Subcutaneous adipose tissue (tissue), 4 donors: Measurements from ENCODE around the gene AMN. TPM values are rescaled to one million over a fixed set of nuclear protein-coding genes. Genes with fewer than 3 reads are reported as not detected.

ENCODE experiments used
- total RNA-seq, 4 donors: library from RNA; depleted of rRNA; stranded (reverse); fragments of >200 nt; gene quantifications; one replicate each; pipeline ENCODE4 v1.1.0, GENCODE V29; 2016
- TF ChIP-seq, protein P1 (sequence below): fragments of 450-650 bp; IDR thresholded peaks from one replicate; pipeline ENCODE4 v1.5.1; 2016; ENCODE audit warnings: low read depth, mild to moderate bottlenecking, control low read depth, antibody characterized with exemption, moderate library complexity

Gene AMN
- total RNA-seq, 4 donors from 2014 or later: 0.66 to 1.9 TPM; not detected in 2

DNA sequence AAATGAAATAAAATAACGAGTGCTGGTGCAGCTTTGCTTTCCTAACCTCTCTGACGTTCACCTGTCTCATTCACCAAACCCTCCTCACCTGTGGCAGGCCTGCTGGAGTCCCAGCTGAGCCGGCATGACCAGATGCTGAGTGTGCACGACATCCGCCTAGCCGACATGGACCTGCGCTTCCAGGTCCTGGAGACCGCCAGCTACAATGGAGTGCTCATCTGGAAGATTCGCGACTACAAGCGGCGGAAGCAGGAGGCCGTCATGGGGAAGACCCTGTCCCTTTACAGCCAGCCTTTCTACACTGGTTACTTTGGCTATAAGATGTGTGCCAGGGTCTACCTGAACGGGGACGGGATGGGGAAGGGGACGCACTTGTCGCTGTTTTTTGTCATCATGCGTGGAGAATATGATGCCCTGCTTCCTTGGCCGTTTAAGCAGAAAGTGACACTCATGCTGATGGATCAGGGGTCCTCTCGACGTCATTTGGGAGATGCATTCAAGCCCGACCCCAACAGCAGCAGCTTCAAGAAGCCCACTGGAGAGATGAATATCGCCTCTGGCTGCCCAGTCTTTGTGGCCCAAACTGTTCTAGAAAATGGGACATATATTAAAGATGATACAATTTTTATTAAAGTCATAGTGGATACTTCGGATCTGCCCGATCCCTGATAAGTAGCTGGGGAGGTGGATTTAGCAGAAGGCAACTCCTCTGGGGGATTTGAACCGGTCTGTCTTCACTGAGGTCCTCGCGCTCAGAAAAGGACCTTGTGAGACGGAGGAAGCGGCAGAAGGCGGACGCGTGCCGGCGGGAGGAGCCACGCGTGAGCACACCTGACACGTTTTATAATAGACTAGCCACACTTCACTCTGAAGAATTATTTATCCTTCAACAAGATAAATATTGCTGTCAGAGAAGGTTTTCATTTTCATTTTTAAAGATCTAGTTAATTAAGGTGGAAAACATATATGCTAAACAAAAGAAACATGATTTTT, 17.1 kb upstream of the AMN start:
- TF ChIP-seq, protein P1, sequence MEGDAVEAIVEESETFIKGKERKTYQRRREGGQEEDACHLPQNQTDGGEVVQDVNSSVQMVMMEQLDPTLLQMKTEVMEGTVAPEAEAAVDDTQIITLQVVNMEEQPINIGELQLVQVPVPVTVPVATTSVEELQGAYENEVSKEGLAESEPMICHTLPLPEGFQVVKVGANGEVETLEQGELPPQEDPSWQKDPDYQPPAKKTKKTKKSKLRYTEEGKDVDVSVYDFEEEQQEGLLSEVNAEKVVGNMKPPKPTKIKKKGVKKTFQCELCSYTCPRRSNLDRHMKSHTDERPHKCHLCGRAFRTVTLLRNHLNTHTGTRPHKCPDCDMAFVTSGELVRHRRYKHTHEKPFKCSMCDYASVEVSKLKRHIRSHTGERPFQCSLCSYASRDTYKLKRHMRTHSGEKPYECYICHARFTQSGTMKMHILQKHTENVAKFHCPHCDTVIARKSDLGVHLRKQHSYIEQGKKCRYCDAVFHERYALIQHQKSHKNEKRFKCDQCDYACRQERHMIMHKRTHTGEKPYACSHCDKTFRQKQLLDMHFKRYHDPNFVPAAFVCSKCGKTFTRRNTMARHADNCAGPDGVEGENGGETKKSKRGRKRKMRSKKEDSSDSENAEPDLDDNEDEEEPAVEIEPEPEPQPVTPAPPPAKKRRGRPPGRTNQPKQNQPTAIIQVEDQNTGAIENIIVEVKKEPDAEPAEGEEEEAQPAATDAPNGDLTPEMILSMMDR: no peak

GRCh38 chr14:102906616-102907302, 15.7 kb upstream of the AMN start:
- TF ChIP-seq, protein P1: no peak

DNA sequence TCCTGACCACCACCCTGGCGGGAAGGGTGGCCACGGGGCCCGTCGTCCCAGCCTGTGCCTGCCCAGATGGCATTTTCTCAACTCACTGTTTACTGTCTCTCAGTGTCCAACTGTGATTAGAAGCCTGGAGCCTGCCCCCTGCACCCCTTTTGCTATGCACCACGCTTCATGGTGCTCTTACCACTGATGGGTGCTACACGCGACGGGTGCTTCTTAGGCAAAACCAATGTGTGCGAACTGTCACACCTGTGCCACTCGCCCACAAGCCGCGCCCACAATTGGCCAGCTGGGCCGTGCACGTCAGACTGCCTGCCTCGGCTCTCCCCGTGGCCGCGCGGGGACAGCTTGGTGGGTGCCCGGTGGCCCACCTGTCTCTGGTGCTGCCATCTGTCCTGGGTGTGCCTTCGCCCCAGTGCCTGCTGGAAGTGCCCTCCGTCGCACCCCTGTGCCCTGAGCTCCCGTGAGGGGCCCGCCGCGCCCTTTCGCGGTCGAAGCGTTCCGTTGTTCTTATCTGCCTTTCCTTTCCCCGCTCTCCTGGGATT, 15.1 kb upstream of the AMN start:
- TF ChIP-seq, protein P1: no peak

- TF ChIP-seq, protein P1: no peak
Observed at GRCh38 chr14:102907980-102908730, 14.3 kb upstream of the AMN start.

DNA sequence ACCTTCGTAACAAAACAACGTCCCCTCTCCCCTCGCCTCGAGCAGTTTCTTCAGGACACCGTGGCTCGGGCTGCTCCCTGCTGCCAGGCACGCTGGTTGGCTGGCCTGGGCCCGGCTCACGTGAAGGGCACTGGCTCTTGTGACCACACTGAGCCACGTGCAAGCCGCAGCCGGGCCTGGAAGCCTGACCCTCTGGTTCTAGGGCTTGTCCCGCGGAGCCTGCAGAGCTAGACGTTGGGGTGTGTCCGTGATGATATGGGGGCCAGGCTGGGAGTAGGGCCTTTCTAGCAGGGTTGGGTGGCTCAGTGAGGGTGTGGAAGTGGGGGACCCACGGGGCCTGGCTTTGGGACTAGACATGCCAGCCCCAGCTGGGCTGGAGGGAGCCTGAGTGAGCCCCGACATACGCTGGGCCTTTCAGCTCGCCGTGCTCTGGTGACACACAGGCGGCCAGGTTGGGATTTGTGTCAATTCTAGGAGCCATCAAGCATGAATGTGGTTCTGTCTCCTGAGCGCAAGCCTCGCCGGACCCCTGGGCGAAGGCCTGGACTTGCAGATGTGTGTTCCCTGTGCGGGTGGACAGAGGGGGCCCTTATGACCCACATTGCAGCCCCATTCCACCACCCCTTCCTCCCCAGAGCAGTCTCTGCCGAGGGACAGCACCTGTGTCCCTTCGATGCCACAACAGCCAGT, 13.6 kb upstream of the AMN start:
- TF ChIP-seq, protein P1: no peak

- TF ChIP-seq, protein P1: no peak
Observed at GRCh38 chr14:102909462-102909861, 13.0 kb upstream of the AMN start.
